Endothelial cell of umbilical vein (primary cell): ENCODE data around the gene TMEM18. TPM values are rescaled to one million over a fixed set of nuclear protein-coding genes. Genes with fewer than 3 reads are reported as not detected.

Experiments
- BruUV-seq: library from RNA; stranded (reverse); fragments of 400-500 nt; replicated peaks from 2 replicates; lab custom pipeline; 2021; lab: Mats Ljungman, UMichigan
- CTCF ChIA-PET: fragments of 300-600, 350-600 bp; sonication (Branson Sonifier 250); formaldehyde crosslinking; loops from one replicate; lab custom pipeline; 2021; ENCODE audit warnings: antibody characterized with exemption, inconsistent platforms; lab: Charles Lee
- POLR2A ChIA-PET: fragments of 300-600, 350-600 bp; sonication (Branson Sonifier 250); formaldehyde crosslinking; loops from one replicate; lab custom pipeline; 2021; ENCODE audit warnings: antibody characterized with exemption, inconsistent platforms; lab: Charles Lee
- DNase-seq: peaks from one replicate; pipeline ENCODE4 v3.0.0-alpha.2; 2011; ENCODE audit warnings: low read depth, low spot score
- FAIRE-seq: peaks from 2 replicates; lab custom pipeline; 2011; peaks lifted over from hg19 to GRCh38; lab: Jason Lieb, UNC
- H2AFZ ChIP-seq: 2 replicates; pipeline ENCODE4 v1.6.0; 2012; ENCODE audit warnings: low read depth, low read length, control low read depth, inconsistent platforms
- H3K27ac ChIP-seq: 2 replicates; pipeline ENCODE4 v1.5.1; 2011; ENCODE audit warnings: low read depth, mild to moderate bottlenecking, control low read depth, low read length, moderate library complexity; ENCODE audit not compliant: insufficient read depth
- H3K27me3 ChIP-seq, 2 experiments: 2 replicates each; pipeline versions ENCODE4 v1.6.0 to v1.6.1; 2011; ENCODE audit warnings: low read length in 2 of 2, mixed read lengths in 1 of 2; ENCODE audit not compliant: control insufficient read depth in 2 of 2, insufficient read depth in 2 of 2
- H3K36me3 ChIP-seq, 2 experiments: 2 replicates in 1 of 2; 3 replicates in 1 of 2; pipeline ENCODE4 v1.5.1; 2011; ENCODE audit warnings: low read length in 2 of 2, mild to moderate bottlenecking in 1 of 2, moderate library complexity in 1 of 2; ENCODE audit not compliant: control insufficient read depth in 2 of 2, insufficient read depth in 2 of 2; ENCODE audit errors: extremely low read depth in 1 of 2
- H3K4me1 ChIP-seq: 3 replicates; pipeline ENCODE4 v1.5.1; 2011; ENCODE audit warnings: mild to moderate bottlenecking, low read length; ENCODE audit not compliant: control insufficient read depth, insufficient read depth; ENCODE audit errors: extremely low read depth
- H3K4me2 ChIP-seq: 2 replicates; pipeline ENCODE4 v1.6.1; 2011; ENCODE audit warnings: low read length, control low read depth, mixed read lengths; ENCODE audit not compliant: insufficient read depth
- H3K4me3 ChIP-seq, 3 experiments: fragments of 200-600 bp in 1 of 3; sonication (generic), shearing (Covaris generic) in 1 of 3; replicated peaks in 1 of 3; 2 replicates each; pipeline ENCODE4 v1.5.1; 2011 to 2016; ENCODE audit warnings: control low read depth in 3 of 3, low read length in 3 of 3, mild to moderate bottlenecking in 2 of 3, inconsistent platforms in 1 of 3, low read depth in 1 of 3, moderate library complexity in 1 of 3; ENCODE audit not compliant: insufficient read depth in 1 of 3
- H3K79me2 ChIP-seq: 2 replicates; pipeline ENCODE4 v1.6.0; 2012; ENCODE audit warnings: low read length, inconsistent platforms; ENCODE audit not compliant: control insufficient read depth, insufficient read depth
- H3K9ac ChIP-seq: replicated peaks from 2 replicates; pipeline ENCODE3; 2011; ENCODE audit warnings: low read length, control low read depth; ENCODE audit not compliant: insufficient read depth; ENCODE audit errors: extremely low read depth
- H3K9me1 ChIP-seq: replicated peaks from 3 replicates; pipeline ENCODE4 v1.6.0; 2011; ENCODE audit warnings: mild to moderate bottlenecking, low read length; ENCODE audit not compliant: control insufficient read depth, insufficient read depth; ENCODE audit errors: extremely low read depth
- H3K9me3 ChIP-seq: replicated peaks from 2 replicates; pipeline ENCODE4 v1.5.1; 2012; ENCODE audit warnings: low read length, inconsistent platforms; ENCODE audit not compliant: control insufficient read depth, insufficient read depth
- H4K20me1 ChIP-seq: replicated peaks from 2 replicates; pipeline ENCODE3; 2011; ENCODE audit warnings: mild to moderate bottlenecking, low read length; ENCODE audit not compliant: control insufficient read depth, insufficient read depth; ENCODE audit errors: extremely low read depth
- EZH2 ChIP-seq: IDR thresholded peaks from 2 replicates; pipeline ENCODE4 v1.6.1; 2012; ENCODE audit warnings: borderline replicate concordance, low read depth, mild to moderate bottlenecking, moderate library complexity, low read length, inconsistent platforms; ENCODE audit not compliant: severe bottlenecking
- FOS ChIP-seq: IDR thresholded peaks from 2 replicates; pipeline ENCODE4 v1.6.1; 2011; ENCODE audit warnings: mild to moderate bottlenecking, low read length, moderate library complexity, borderline replicate concordance; ENCODE audit not compliant: insufficient read depth
- GATA2 ChIP-seq: IDR thresholded peaks from 2 replicates; pipeline ENCODE4 v1.7.0; 2011; ENCODE audit warnings: low read depth, mild to moderate bottlenecking, moderate library complexity, mixed read lengths, low read length; ENCODE audit not compliant: insufficient read length, insufficient read depth
- JUN ChIP-seq: IDR thresholded peaks from 2 replicates; pipeline ENCODE4 v1.6.1; 2011; ENCODE audit warnings: borderline replicate concordance, low read depth; ENCODE audit not compliant: insufficient read length, insufficient read depth
- MAX ChIP-seq: IDR thresholded peaks from 2 replicates; pipeline ENCODE4 v1.6.1; 2011; ENCODE audit not compliant: insufficient read depth, insufficient read length
- MYC ChIP-seq: IDR thresholded peaks from one replicate; pipeline ENCODE4 v1.6.1; 2011; ENCODE audit warnings: mild to moderate bottlenecking, low read depth, low read length
- POLR2A ChIP-seq: IDR thresholded peaks from 2 replicates; pipeline ENCODE4 v1.6.1; 2012; ENCODE audit warnings: low read depth, mild to moderate bottlenecking, control low read depth, low read length
- POLR2AphosphoS5 ChIP-seq: IDR thresholded peaks from 2 replicates; pipeline ENCODE4 v1.6.1; 2012; ENCODE audit warnings: low read depth, mild to moderate bottlenecking, control low read depth, low read length, moderate library complexity; ENCODE audit not compliant: insufficient read depth
- dilution Hi-C: fragments of 300-500 bp; cut with MboI; formaldehyde crosslinking; loops from one replicate; pipeline ENCODE4 v1.15.0; 2019; ENCODE audit warnings: low sequenced_read_pairs; ENCODE audit not compliant: extremely low pct_ligation_motif_present
- intact Hi-C: fragments of 100-400 bp; cut with micrococcal nuclease; formaldehyde crosslinking; loops from one replicate; pipeline ENCODE4 v1.10.0; 2022
- polyA plus RNA-seq, 4 experiments: library from polyadenylated mRNA; depleted of rRNA in 3 of 4; stranded (reverse) in 3 of 4; unstranded in 1 of 4; fragments of >200 nt; gene quantifications; 2 replicates each; pipeline versions ENCODE4 v1.2.1 to v1.2.3, GENCODE V29; 2011 to 2012; ENCODE audit warnings: missing spikeins in 1 of 4
- total RNA-seq: library from RNA; stranded (reverse); gene quantifications from 2 replicates; pipeline ENCODE4 v1.2.3, GENCODE V29; 2021
- TF ChIP-seq, protein P1 (sequence below), 2 donors: IDR thresholded peaks; 1 replicate in 1 of 2; 2 replicates in 1 of 2; pipeline ENCODE4 v1.5.1; 2011; ENCODE audit warnings: low read length in 2 of 2, mild to moderate bottlenecking in 2 of 2, moderate library complexity in 2 of 2, control low read depth in 1 of 2, inconsistent platforms in 1 of 2, low read depth in 1 of 2; ENCODE audit not compliant: insufficient read depth in 1 of 2; ENCODE audit errors: extremely low read depth in 1 of 2

TMEM18 gene
- total and polyA plus RNA-seq, 2 donors (not counting 3 experiments of a cell fraction or from before 2014, with no cell fraction given): 19.1 to 23.1 TPM

DNA sequence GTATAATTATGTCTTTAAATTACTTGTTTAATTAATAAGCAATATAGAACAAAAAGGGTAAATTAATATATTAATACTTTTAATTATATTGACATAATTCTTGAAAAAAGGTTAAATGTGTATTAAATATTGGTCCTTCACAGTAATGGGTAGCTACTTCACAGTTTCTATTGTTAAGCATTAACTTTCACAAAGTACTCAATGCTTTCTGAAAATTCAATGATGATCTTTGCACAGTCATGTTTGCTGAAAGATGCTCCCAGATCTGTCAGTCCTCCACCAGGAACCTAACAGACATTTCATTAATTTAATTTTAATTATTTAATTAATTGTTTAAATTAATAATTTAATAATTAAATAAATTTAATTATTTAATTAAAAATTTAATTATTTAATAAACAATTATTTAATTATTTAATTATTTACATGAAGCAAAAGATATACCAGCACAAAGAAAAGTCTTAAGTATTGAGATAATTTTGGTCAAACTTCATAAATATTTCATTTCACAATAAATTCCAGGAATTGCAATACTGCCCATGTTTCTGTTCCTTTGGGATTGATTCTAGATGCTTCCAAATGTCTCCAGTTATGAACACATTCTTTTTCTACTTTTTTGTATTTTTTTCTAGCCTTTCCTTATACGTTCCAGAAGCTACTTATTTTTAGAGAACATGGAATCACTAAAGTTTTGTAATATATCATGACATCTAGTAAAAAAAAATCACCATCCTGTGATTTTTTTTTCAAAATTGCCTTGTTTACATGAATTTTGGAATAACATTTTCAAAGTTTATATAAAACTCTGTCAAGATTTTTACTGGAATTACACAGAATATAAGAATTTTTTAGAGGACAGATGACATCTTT is 46.5 kb downstream of the TMEM18 start:
- dilution Hi-C loops: no loop called here
- ChIA-PET POLR2A (no interaction called here), CTCF (no interaction called here)
- Histone ChIP-seq H3K9me1 (no peaks in the 10 kb centered on the region), H3K79me2 (no peaks in the 10 kb centered on the region), H3K9me3 (no peaks in the 10 kb centered on the region), H3K4me3 (no peak overlapping the region), H3K36me3 (no peaks in the 10 kb centered on the region), H3K9ac (no peak overlapping the region), H2AFZ (no peak overlapping the region), H3K4me2 (no peak overlapping the region), H4K20me1 (no peaks in the 10 kb centered on the region), H3K27me3 (no peaks in the 10 kb centered on the region), H3K27ac (no peak overlapping the region), H3K4me1 (no peaks in the 10 kb centered on the region)
- BruUV-seq: no TSS peak
- intact Hi-C loops: no loop called here
- TF ChIP-seq POLR2AphosphoS5: no peak
- no peak for TF ChIP-seq EZH2
- TF ChIP-seq MAX: no peak
- TF ChIP-seq MYC: no peak
- TF ChIP-seq FOS: no peak
- TF ChIP-seq JUN: no peak
- no peak for TF ChIP-seq GATA2
- no peak for TF ChIP-seq POLR2A
- TF ChIP-seq, protein P1, sequence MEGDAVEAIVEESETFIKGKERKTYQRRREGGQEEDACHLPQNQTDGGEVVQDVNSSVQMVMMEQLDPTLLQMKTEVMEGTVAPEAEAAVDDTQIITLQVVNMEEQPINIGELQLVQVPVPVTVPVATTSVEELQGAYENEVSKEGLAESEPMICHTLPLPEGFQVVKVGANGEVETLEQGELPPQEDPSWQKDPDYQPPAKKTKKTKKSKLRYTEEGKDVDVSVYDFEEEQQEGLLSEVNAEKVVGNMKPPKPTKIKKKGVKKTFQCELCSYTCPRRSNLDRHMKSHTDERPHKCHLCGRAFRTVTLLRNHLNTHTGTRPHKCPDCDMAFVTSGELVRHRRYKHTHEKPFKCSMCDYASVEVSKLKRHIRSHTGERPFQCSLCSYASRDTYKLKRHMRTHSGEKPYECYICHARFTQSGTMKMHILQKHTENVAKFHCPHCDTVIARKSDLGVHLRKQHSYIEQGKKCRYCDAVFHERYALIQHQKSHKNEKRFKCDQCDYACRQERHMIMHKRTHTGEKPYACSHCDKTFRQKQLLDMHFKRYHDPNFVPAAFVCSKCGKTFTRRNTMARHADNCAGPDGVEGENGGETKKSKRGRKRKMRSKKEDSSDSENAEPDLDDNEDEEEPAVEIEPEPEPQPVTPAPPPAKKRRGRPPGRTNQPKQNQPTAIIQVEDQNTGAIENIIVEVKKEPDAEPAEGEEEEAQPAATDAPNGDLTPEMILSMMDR (IDR thresholded peaks at IDR 0.05; ENCODE audit: extremely low read depth in 1 of 2, insufficient read depth in 1 of 2, low read depth in 1 of 2, low read length in 2 of 2): no peak
- FAIRE-seq: no peak
- no peak for DNase-seq
